Uterus (tissue), 4 donors: ENCODE results near the gene ARAP1. TPM values are rescaled to one million over a fixed set of nuclear protein-coding genes. Genes with fewer than 3 reads are reported as not detected.

Experiments
- DNase-seq, 2 donors: peaks; one replicate each; pipeline ENCODE4 v3.0.0-alpha.2; 2019 to 2020
- H3K27ac ChIP-seq, 2 donors: fragments of 200-600 bp; sonication (generic); 1 replicate in 1 of 2; 2 replicates in 1 of 2; pipeline ENCODE4 v1.5.1; 2016 to 2018
- H3K27me3 ChIP-seq, 2 donors: fragments of 200-600 bp; sonication (generic); one replicate each; pipeline ENCODE4 v1.5.1; 2018 to 2019; ENCODE audit warnings: control low read depth in 1 of 2
- H3K36me3 ChIP-seq, 2 donors: fragments of 200-600 bp; sonication (generic); one replicate each; pipeline ENCODE4 v1.5.1; 2019; ENCODE audit warnings: control low read depth in 1 of 2
- H3K4me1 ChIP-seq, 2 donors: fragments of 200-600 bp; sonication (generic); one replicate each; pipeline ENCODE4 v1.5.1; 2018 to 2019; ENCODE audit warnings: control low read depth in 1 of 2
- H3K4me3 ChIP-seq, 2 donors: fragments of 200-600 bp; sonication (generic); 1 replicate in 1 of 2; 2 replicates in 1 of 2; pipeline ENCODE4 v1.5.1; 2018 to 2019; ENCODE audit warnings: mild to moderate bottlenecking in 1 of 2
- H3K9me3 ChIP-seq, 2 donors: fragments of 200-600 bp; sonication (generic); one replicate each; pipeline ENCODE4 v1.5.1; 2019; ENCODE audit warnings: control low read depth in 1 of 2
- POLR2A ChIP-seq, 2 donors: fragments of 450-650 bp; IDR thresholded peaks; one replicate each; pipeline ENCODE4 v1.6.1; 2016; ENCODE audit warnings: antibody characterized with exemption in 2 of 2, mild to moderate bottlenecking in 1 of 2, moderate library complexity in 1 of 2
- intact Hi-C: fragments of 100-400 bp; cut with DNase I; formaldehyde crosslinking; loops from one replicate; pipeline ENCODE4 v1.15.1; 2023; ENCODE audit warnings: low total_unique reads
- total RNA-seq, 4 donors: library from RNA; depleted of rRNA in 3 of 4; stranded (reverse); fragments of >200 nt in 3 of 4; gene quantifications; one replicate each; pipeline versions ENCODE4 v1.1.0 to v1.2.4, GENCODE V29; 2014 to 2023
- TF ChIP-seq, protein P1 (sequence below), 4 experiments: fragments of 200-600 bp in 2 of 4; fragments of 450-650 bp in 2 of 4; sonication (generic) in 2 of 4; IDR thresholded peaks; one replicate each; pipeline ENCODE4 v1.5.1; 2016 to 2019; ENCODE audit warnings: antibody characterized with exemption in 4 of 4, mild to moderate bottlenecking in 2 of 4, moderate library complexity in 1 of 4
- donor health status: DM: yes; HTN: yes; CAD: no.

Gene ARAP1
- total RNA-seq, 4 donors from 2014 or later, result 21.3 to 222 (median 70.4) TPM

DNA sequence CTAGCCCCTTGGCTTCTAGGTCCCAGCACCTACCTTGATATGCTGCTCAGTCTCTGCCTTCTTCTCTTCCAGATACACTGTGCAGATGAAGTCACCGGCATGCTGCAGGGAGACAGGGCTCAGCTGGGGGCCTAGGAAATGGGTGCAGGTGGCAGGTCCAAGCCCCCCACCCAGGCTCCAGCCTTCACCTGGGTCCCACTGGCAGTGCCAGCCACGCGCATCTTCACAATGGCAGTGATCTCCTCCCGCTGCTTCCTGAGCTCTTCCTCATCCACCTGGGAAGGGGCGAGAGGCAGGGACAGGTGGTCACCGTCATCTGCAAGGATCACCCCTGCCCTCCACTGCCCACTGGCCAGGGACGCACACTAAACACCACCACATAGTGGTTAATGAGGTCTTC is 56.9 kb downstream of the ARAP1 start:
- no peak for DNase-seq
- Histone ChIP-seq H3K9me3 (no peaks in the 10 kb centered on the region), H3K27me3 (no peaks in the 10 kb centered on the region), H3K4me3 (no peak overlapping the region), H3K36me3 (no peaks in the 10 kb centered on the region), H3K27ac (no peak overlapping the region), H3K4me1 (no peaks in the 10 kb centered on the region)
- intact Hi-C loops, result no loop called here
- TF ChIP-seq, protein P1, sequence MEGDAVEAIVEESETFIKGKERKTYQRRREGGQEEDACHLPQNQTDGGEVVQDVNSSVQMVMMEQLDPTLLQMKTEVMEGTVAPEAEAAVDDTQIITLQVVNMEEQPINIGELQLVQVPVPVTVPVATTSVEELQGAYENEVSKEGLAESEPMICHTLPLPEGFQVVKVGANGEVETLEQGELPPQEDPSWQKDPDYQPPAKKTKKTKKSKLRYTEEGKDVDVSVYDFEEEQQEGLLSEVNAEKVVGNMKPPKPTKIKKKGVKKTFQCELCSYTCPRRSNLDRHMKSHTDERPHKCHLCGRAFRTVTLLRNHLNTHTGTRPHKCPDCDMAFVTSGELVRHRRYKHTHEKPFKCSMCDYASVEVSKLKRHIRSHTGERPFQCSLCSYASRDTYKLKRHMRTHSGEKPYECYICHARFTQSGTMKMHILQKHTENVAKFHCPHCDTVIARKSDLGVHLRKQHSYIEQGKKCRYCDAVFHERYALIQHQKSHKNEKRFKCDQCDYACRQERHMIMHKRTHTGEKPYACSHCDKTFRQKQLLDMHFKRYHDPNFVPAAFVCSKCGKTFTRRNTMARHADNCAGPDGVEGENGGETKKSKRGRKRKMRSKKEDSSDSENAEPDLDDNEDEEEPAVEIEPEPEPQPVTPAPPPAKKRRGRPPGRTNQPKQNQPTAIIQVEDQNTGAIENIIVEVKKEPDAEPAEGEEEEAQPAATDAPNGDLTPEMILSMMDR (IDR thresholded peaks at IDR 0.05), result no peak
- no peak for TF ChIP-seq POLR2A (IDR thresholded peaks at IDR 0.05)

DNA sequence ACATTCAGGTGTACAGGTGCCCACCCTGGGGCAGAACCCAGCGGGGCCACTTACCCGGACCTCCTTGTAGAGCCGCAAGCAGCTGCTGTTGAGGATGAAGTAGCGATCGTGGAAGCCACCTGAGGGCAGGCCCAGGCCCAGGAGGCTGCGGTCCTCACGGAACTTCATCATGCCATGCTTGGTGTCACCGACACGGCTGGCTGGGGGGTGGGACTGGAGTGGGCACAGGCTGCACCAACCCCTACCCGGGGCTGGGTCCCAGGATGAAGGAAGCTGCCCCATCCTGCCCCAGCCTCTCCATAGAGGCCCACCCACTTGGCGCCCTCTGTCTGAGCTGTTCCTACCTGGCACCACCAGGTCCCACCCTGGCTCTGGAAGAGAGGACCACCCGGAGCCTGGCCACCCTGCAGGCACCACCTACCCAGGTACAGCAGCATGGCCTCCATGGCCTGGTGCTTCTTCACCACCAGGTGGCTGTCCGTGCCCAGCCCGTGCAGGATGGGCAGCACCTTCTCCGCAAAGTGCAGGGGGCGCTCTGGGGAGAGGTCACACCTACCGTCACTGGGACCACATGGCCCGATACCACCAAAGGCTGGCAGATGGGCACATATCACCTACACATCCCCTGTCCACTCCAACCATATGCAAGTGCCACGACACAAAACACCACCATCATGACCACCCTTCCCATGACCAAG is 58.8 kb downstream of the ARAP1 start:
- TF ChIP-seq, protein P1 (IDR thresholded peaks at IDR 0.05), result no peak
- TF ChIP-seq POLR2A (IDR thresholded peaks at IDR 0.05), result no peak
- Histone ChIP-seq H3K36me3 (no peaks in the 10 kb centered on the region), H3K27ac (no peak overlapping the region), H3K27me3 (no peaks in the 10 kb centered on the region), H3K4me1 (no peaks in the 10 kb centered on the region), H3K4me3 (no peak overlapping the region), H3K9me3 (no peaks in the 10 kb centered on the region)
- DNase-seq, result no peak
- intact Hi-C loops, result no loop called here

DNA sequence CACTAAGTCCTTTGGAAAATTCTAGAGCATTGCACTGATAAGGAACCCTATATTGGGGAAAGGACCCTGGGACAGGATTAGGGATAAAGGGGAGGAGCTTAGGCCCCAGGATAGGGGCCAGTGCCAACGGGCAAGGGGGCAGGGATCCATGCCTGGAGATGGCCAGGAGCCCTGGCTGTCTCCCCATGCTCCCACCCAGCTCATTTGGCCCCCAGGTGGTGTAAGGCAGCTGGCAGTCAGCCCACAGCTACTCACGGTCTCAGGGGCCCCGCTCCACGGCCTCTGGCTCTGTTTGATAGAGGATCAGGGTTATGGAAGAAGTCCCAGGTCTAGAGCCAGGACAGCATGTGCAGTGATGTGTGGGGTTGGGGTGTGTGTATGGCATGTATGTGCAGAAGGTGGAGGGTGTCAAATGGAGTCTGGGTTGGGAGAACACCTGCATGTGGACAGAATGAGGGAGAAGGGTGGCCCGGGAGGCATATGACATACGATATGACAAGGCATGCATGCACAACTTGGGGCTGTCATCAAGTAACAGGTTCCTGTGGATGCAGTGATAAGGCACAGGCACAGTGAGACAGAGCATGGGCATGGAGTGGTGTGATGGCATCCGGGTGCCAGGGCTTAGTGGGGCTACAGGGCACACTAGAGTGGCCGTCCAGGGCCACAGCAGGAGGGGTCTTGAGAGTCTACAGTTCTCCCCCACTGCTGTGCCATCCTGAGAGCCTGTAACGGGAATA is 59.5 kb downstream of the ARAP1 start:
- H3K27me3 ChIP-seq, result no peaks in the 10 kb centered on the region
- intact Hi-C loops, result no loop called here
- H3K4me3 ChIP-seq, result no peak overlapping the region
- no peaks in the 10 kb centered on the region for H3K9me3 ChIP-seq
- H3K4me1 ChIP-seq, result no peaks in the 10 kb centered on the region
- no peak overlapping the region for H3K27ac ChIP-seq
- DNase-seq, result no peak
- H3K36me3 ChIP-seq, result no peaks in the 10 kb centered on the region
- TF ChIP-seq, protein P1 (IDR thresholded peaks at IDR 0.05), result no peak
- TF ChIP-seq POLR2A (IDR thresholded peaks at IDR 0.05), result no peak

DNA sequence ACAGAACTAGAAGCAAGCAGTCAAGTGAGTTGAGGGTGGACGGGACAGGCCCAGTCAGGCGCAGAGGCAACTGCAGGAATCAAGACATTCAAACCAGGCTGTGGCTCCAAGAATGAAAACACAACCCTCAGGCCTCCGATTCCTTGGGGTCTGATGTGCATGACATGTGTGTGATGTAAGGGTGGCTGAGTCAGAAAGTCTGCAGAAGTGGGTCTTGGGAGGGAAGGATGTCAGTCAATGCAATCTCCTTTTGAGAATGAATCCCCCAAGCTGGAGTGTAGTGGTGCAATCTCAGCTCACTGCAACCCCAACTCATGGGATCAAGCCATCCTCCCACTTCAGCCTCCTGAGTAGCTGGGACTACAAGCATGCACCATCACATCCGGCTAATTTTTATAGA is 62.0 kb downstream of the ARAP1 start:
- H3K27me3 ChIP-seq, result no peaks in the 10 kb centered on the region
- no peaks in the 10 kb centered on the region for H3K4me1 ChIP-seq
- H3K4me3 ChIP-seq, result no peak overlapping the region
- no peak overlapping the region for H3K27ac ChIP-seq
- no peak for TF ChIP-seq POLR2A (IDR thresholded peaks at IDR 0.05)
- no peak for DNase-seq
- no peaks in the 10 kb centered on the region for H3K36me3 ChIP-seq
- no peaks in the 10 kb centered on the region for H3K9me3 ChIP-seq
- intact Hi-C loops, result no loop called here

DNA sequence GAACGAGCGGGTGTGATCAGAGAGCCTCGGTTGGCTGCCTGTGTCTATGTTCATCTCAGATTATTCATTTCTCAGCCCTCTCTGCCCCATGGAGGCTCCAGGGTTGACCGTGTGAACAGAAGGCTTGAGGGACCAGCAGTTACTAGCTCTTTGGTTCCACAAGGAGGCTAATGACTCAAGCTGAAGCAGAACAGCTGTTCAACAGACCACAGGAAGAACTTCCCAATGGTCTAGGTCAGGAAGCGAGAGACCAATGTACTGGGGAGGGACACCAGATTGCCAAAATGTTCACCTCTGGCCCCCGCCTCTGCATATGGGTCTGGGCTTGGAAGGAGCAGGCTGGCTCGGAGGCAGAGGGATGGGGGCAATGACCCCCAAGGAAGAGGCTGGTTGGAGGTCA is 63.3 kb downstream of the ARAP1 start:
- no peak for DNase-seq
- intact Hi-C loops, result no loop called here
- no peak overlapping the region for H3K4me3 ChIP-seq

More for the DNA sequence above, 63.3 kb downstream of the ARAP1 start:
- no peaks in the 10 kb centered on the region for H3K27me3 ChIP-seq
- no peaks in the 10 kb centered on the region for H3K36me3 ChIP-seq
- H3K27ac ChIP-seq, result no peak overlapping the region
- no peak for TF ChIP-seq POLR2A (IDR thresholded peaks at IDR 0.05)
- TF ChIP-seq, protein P1 (IDR thresholded peaks at IDR 0.05), result no peak
- no peaks in the 10 kb centered on the region for H3K9me3 ChIP-seq
- H3K4me1 ChIP-seq, result no peaks in the 10 kb centered on the region
